ENCODE measurements around the gene LAMA2.

GRCh38 chr6:129324345-129324744 lies 441.4 kb downstream of the LAMA2 start:
- no peak for TF ChIP-seq CTCF (IDR thresholded peaks at IDR 0.05; ENCODE audit: low read length)
- TF ChIP-seq EZH2 (IDR thresholded peaks at IDR 0.05; ENCODE audit: borderline replicate concordance, low read length) = no peak
